ENCODE data around the gene C11orf98.
"Not testable (repeated sequence)": the region's sequence is repeated elsewhere in the genome, so short reads cannot be mapped to it uniquely, and the experiment has no call there.

Gene C11orf98

DNA sequence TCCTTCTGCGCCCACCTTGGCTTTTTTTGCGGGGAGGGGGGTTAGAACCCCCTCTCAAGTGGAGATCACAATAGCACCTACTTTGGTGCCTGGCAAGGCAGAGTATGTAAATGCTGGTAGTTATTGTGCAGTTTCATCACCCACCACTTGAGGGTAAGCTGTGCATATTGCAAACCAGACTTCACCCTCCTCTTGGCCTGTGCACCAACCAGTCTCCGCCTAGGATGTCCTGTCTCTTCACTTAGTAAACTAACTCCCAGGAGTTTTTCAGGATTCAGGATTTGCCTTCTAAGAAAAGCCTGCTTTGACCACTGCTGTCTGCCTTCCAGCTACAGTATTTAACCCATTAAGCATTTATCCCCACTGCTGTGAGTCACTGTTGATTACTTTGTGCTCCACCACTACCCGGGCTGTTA is 15.8 kb upstream of the C11orf98 start:
- peak; percentile 3 for DNase-seq

DNA sequence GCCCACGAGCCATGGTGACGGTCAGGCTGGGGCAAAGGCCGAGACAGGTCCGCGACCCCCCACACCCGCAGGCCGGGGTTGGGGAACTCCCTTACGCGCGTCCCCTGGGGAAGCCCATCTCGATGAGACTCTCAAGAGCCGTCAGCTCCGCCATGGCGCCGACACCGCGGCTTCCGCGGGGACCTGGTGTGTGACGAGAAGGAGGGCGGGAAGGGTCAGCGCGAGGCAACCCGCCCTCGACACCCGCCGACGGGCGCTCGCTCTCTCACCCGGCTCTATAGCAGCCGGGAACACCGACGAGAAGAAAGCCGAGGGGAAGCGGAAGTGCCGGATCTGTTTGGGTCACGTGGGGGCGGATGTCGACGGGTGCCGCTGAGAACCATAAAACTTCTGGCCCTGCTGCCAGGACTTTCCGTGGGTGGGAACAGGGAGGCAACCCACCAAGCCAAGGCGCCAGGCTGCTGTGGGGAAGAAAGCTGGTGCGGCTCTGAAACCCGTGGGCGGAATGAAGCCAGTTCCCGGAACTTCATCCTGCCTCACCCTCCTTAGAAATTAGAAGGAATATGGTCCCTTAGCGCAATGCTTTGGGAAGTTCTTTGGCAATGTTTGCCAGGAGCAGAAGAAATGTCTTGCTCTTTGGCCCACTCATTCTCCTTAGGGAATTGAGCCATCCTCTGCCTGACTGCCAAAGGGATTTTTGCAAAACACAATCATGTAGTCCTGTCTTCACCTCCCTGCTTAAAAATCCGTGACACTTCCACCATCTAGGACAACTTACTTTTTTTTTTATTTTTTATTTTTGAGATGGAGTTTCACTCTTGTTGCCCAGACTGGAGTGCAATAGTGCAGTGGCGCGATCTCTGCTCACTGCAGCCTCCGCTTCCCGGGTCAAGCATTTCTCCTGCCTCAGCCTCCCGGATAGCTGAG is 14.0 kb upstream of the C11orf98 start, which contains the start of gene UBXN1:
Gene UBXN1, minus strand, starts transcription at position 304 of the 927 bp plus-strand sequence. Its CDS starts 150 bp downstream, at position 154.
- peak; percentile 72 for DNase-seq

DNA sequence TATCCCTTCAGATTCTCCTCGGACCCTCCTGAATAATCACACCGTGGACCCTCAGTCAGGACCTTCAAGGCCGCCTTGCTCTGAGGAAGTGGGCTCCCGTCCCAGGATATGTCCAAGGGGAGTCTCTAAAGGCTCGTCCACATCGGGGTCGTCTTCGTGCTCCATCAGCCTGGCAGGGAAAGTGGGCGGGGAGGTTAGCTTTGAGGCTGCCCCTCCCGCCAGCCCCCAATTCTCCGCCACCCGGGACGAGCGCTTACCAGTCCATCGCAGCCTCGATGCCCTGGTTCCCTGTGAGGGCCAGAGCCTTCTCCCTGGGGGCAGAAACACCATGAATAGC is 13.4 kb upstream of the C11orf98 start:
- no peak for DNase-seq

DNA sequence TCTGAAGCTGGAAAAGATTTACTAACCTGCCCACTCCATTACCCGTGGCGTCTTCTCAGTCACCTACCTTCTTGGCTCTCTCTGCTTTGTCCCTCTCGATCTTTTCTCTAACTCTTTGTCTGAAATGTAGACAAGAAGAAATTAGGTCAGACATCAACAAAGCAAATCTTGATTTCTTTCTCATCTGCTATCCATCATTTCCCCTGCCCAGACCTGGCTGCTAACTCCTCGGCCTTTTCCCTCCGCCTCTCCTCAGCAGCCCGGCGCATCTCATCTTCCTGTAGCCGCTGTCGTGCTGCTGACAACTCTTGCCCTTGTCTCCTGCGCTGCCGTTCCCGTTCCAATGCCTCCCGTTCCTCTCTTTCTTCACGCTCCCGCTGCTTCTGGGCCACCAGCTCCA is 12.7 kb upstream of the C11orf98 start:
- no peak for DNase-seq

DNA sequence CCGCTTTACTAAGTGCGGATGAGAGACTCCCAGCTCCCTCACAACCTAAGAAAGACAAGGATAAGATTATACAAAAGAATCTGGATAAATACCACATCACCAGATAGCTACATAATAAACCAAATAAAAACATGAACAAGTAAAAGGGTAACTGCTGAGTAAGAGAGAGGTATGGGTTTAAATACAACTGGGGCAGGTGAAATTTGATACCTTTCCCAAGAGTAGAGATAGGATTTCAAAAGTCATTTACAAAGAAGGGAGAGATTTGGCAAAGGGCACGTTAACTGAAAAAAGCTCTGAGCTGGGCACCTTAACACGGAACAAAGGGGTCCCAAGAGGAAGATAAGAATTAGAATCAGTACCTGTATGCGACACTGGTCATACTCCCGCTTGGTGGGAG is 12.1 kb upstream of the C11orf98 start:
- no peak for DNase-seq

DNA sequence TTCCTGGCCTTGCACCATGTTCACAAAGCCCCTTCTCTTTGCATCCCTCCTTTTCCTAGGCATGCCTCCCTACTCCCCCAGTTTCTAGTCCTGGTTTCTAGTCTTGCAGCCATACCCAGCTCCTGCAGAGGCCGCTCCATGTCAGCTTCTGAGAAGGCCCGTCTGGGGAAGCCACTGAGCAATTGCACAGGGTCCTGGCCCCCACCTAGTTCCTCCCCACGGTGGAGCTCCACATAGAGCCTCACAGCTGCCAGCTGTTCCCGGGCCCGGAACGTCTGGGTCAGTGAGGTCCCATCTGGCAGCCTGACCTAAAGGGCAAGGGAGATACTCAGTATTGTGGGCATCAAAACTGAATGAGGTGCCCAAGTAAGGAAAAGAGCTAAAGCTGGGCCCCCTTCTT is 11.7 kb upstream of the C11orf98 start:
- DNase-seq = no peak

DNA sequence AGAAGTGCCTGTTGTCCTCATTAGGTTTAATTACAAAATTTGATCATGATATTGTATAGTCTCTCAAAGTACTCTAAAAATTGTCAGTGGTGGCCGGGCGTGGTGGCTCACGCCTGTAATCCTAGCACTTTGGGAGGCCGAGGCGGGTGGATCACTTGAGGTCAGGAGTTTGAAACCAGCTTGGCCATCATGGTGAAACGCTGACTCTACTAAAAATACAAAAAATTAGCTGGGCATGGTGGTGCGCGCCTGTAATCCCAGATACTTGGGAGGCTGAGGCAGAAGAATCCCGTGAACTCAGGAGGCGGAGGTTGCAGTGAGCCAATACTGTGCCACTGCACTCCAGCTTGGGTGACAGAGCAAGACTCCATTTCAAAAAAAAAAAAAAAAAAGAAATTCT is 10.4 kb upstream of the C11orf98 start:
- DNase-seq = not testable (repeated sequence)

DNA sequence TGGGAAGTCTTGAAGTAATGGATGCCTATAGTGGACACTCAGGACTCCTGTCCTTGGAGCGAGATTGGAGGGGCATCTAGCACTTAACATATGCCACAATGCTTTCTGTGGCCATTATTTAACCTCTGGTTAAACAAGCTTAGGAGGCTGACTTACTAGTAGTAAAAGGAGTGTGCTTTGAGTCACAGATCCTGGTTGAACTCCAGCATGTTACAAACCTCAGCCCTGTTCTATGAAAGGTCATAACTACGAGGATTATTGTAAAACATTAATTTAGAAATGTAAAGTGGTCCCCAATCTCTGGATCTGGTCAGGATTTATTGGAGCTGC is 8.2 kb upstream of the C11orf98 start:
- no peak for DNase-seq

DNA sequence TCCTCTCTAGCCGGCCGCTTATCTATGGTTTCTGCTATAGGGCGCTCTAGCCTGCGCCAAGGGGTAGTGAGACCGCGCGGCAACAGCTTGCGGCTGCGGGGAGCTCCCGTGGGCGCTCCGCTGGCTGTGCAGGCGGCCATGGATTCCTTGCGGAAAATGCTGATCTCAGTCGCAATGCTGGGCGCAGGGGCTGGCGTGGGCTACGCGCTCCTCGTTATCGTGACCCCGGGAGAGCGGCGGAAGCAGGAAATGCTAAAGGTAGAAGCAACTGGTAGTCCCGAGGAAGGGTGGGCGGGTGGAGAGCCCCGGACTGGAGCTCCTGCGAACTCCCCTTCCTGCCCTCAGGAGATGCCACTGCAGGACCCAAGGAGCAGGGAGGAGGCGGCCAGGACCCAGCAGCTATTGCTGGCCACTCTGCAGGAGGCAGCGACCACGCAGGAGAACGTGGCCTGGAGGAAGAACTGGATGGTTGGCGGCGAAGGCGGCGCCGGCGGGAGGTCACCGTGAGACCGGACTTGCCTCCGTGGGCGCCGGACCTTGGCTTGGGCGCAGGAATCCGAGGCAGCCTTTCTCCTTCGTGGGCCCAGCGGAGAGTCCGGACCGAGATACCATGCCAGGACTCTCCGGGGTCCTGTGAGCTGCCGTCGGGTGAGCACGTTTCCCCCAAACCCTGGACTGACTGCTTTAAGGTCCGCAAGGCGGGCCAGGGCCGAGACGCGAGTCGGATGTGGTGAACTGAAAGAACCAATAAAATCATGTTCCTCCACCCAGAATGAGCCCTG is 6.8 kb upstream of the C11orf98 start, which contains the start of the genes LBHD1 and UQCC3:
Gene LBHD1, minus strand, starts transcription at position 660 of the 782 bp plus-strand sequence. CDS start 2,236 bp downstream, outside the sequence.
Gene UQCC3, plus strand, starts transcription at position 66 of the 782 bp plus-strand sequence. Its CDS starts 73 bp downstream, at position 139.
- peak; percentile 68 for DNase-seq

DNA sequence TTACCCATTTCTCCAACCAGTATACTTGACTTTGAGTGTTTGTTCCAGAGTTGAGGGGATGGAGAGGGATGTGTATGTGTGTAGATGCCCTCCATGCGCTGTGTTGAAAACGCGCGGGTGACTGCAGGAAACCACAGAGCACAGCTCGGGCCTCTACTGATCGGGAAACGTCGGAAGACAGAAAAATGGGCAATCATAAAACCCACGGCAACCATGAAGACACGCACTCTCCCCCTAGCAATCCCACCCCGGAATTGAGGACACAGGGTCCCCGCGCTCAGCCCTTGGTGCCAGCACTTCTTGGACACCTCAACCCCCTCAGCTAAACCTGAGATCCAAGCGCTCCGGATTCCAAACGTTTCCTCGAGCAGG is 6.2 kb upstream of the C11orf98 start:
- no peak for DNase-seq

DNA sequence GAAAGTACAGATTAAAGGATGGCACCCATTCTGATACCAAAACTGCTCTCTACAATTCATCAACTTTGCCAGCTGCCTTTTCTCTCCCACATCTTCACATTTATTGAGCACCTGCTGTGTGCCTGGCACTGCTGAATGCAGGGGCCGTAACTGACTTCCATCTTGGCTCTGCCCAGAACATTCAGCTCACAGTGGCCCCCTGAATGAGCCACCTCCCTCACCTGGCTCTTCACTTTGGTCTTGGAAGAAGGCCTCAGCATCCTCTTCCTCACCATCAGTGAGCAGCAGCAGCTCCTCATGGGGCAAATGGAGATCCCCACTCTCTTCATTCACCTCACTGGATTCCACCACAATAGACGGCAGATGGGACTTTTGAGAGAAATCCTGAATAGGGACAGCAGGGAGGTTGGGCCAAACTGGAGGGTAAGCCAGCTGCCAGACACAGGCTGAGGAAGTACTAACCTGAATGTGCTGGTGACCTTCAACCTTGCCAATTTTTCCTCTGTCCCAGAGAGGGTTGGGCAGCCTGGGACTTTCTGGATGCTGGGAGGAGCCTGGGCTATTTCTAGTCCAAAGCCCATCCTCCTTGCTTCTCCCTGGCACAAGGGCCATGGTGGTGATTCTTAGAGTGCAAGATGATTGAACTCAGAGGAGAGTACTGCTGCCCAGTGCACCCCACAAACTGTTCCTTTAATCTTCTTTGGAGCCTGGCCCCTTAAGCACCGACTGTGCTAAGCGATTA is 4.6 kb upstream of the C11orf98 start:
- no peak for DNase-seq

DNA sequence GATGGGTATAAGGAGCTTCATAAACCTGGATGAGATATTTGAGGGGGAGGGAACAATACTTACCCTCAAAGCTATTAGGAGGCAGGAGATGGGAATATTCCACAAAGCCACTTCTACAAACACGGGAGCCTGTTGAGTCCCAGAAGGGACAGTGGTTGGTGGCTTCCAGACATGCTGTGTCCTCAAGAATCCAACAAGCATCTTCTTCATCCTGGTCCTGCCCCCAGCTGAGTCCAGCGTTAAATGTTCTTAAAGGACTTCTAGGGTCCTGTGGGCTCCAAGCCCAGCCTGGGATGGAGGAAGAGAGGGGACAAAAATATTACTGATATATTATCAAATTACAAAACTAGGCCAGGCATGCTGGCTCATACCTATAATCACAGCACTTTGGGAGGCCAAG is 2.5 kb upstream of the C11orf98 start:
- no peak for DNase-seq

DNA sequence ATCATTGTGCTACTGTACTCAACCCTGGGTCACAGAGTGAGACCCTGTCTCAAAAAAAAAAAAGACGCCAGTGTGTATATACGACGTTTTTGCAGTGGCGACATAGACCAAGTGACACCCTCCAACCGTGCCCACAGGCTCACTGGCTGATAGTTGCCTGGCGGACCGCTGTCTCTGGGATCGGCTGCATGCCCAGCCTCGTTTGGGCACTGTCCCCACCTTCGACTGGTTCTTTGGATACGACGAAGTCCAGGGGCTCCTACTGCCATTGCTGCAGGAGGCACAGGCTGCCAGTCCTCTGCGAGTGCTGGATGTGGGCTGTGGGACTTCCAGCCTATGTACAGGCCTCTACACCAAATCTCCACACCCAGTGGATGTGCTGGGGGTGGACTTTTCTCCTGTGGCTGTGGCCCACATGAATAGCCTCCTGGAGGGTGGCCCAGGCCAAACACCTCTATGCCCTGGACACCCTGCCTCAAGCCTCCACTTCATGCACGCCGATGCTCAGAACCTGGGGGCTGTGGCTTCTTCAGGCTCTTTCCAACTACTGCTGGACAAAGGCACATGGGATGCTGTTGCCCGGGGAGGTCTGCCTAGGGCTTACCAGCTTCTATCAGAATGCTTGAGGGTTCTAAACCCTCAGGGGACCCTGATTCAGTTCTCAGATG is 1.4 kb upstream of the C11orf98 start:
- DNase-seq = no peak

DNA sequence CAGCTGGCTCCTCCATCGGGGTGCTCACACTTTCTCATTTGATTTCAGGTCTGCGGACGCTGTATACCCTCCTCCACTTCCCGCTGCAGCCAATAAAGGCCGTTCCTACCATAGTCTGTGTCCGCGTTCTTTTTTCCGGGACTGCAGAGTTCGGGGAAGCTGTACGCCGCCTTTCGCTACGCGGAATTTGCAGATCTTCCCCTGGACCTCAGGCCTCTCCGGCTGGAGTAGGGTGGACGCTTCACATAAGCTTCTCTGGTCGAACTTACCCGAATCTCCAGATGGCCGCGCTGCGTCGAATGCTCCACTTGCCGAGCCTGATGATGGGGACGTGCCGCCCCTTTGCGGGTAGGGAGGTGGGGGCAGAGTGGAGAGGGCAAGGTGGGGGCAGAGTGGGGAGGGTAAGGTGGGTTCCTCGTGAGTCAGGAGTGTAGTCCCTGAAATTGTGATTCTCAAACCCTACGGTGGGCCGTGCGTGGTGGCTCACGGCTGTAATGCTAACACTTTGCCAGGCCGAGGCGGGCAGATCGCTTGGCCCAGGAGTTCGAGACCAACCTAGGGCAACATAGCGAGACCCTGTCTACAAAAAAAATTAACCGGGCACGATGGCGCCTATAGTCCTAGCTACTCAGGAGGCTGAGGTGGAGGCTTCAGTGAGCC is 719 bp upstream of the C11orf98 start:
- DNase-seq = peak; percentile 19

DNA sequence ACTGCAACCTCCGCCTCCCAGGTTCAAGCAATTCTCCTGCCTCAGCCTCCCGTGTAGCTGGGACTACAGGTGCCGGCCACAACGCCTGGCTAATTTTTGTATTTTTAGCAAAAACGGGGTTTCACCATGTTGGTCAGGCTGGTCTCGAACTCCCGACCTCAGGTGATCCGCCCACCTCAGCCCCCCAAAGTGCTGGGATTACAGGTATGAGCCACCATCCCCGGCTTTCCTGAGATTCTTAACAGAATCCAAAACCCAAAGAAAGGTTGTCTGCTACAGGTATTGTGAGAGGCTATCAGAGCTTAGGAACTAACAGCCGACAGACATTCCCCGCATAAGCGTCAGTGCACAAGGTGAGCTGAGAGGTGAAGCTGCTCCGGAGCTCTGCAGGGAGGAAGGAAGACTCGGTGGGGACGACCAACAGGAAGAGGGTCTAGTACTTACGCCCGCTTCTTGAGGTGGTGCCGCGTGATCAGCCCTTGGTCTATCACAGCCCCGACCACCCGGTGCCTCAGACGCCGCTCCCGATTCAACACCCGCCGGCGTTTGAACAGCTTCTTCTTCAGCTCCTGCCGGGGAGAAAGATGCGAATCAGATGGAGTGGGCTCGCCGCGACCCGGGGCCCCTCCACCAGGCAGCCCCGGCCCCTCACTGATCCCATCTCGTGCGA is 470 bp downstream of the C11orf98 start:
- DNase-seq = peak; percentile 70

DNA sequence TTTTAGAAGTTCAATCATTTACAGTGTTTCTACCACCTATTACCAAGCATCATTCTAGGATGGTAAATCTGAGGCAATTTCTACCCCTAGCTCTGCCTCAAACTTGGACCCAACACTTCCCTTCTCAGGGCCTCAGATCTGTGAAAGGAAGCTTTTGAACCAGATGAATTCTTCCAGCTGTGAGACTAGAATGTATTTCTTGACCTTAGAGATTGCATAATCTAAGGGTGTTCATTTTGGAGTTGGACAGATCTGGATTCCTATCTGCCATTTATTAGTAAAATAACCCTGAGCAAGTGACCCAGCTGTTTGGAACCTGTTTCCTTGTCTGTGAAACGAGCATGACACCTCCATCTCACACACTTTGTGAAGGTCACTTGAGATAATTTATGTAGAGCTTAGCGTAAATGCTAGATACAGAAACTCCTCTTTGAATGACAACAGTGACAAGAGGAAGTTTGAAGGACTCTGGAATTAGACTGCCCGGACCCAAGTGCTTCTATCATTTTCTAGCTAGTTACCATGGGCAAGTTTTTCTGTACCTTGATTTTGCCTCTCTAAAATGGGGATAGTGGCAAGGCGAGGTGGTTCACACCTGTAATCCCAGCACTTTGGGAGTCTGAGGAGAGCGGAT is 8.1 kb downstream of the C11orf98 start:
- no peak for DNase-seq

DNA sequence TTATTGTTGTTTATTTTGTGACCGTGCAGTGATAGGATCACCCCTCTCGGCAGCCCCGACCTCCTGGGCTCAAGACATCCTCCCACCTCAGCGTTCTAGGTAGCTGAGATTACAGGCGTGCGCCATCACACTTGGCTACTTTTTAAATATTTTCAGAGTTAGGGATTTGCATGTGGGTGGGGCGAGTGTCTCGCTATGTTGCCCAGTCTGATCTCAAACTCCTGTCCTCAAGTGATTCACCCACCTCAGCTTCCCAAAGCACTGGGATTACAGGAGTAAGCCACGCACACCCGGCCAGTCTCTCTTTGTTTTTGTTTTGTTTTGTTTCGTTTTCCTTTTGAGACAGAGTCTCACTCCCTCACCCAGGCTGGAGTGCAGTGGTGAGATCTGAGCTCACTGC is 10.7 kb downstream of the C11orf98 start:
- DNase-seq = no peak

DNA sequence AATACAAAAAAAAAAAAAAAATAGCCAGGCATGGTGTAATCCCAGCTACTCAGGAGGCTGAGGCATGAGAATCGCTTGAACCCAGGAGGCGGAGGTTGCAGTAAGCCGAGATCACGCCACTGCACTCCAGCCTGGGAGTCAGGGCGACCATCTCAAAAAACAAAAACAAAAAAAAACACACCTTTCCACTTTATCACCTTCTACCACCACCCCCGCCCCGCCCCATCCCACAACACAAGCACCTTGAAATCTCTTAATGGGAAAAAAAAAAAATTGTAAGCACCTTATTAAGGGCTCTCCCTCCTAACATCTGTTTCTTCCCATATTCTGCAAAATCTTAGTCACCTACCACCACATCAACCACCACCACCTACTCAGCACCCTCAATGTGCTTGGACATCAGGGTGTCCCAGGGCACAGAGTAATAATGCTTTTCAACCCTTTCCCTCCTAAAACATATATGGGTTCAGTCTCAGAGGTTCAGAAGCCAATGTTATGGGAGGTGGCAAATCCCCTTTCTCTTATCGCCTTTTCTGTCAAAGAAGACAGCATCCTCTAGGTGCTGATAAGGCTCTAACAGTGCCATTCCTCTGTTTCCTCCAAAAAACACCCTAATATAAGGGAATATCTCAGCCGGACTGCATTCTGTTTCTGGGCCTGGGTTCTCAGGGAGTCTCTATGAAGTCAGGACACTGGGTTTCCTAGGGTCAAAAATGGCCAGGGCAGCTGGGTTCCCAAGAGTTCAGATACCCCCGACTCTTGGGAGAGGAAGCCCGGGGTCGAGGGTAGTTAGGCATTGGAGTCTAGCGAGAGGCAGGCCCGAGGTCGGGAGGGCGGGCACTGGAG is 12.6 kb downstream of the C11orf98 start:
- no peak for DNase-seq

DNA sequence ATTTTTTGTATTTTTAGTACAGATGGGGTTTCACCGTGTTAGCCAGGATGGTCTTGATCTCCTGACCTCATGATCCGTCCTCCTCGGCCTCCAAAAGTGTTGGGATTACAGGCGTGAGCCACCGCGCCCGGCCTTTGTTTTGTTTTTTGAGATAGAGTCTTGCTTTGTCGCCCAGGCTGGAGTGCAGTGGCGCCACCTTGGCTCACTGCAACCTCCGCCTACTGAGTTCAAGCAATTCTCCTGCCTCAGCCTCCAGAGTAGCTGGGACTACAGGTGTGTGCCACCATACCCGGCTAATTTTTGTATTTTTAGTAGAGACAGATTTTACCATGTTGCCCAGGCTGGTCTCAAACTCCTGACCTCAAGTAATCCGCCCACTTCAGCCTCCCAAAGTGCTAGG is 14.7 kb downstream of the C11orf98 start:
- DNase-seq = not testable (repeated sequence)

DNA sequence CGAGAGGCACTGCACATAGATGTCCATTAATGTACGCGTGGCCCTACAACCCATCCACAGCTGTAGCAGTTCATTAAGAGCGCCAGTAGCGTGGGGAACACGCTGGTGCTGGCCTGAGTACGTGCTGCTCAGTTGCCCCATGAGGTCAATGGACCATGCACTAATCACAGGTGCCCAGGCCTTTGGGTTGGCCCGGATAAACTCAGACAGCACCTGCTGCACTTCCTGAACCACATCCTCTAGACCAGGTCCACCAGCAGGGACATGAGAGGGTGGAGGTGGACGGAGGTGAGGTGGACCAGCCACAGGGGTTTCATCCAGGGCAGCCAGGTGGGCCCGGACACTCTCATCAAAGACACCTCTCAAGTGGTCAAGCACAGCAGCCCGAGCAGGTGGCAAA is 15.5 kb downstream of the C11orf98 start:
- no peak for DNase-seq
